HAP-1 (cell line): Measurements from ENCODE around the gene SLC43A3.
"Not testable (repeated sequence)": the region's sequence is repeated elsewhere in the genome, so short reads cannot be mapped to it uniquely, and the experiment has no call there.

Source experiments
- DNase-seq, 2 experiments: peaks; one replicate each; pipeline ENCODE4 v3.0.0-alpha.2; 2016 to 2020; ENCODE audit warnings: low spot score in 2 of 2
- H3K27me3 ChIP-seq: fragments of 250-450 bp; sonication (Bioruptor Pico); 2 replicates; pipeline ENCODE4 v1.5.1; 2020; ENCODE audit warnings: low read depth, mild to moderate bottlenecking, moderate library complexity
- H3K36me3 ChIP-seq: fragments of 250-450 bp; sonication (Bioruptor Pico); replicated peaks from 2 replicates; pipeline ENCODE4 v1.5.1; 2020; ENCODE audit warnings: mild to moderate bottlenecking
- H3K4me1 ChIP-seq: fragments of 250-450 bp; sonication (Bioruptor Pico); 2 replicates; pipeline ENCODE4 v1.5.1; 2020; ENCODE audit warnings: mild to moderate bottlenecking
- H3K4me3 ChIP-seq: fragments of 250-450 bp; sonication (Bioruptor Pico); 2 replicates; pipeline ENCODE4 v1.5.1; 2020; ENCODE audit warnings: mild to moderate bottlenecking, moderate library complexity
- H3K9me3 ChIP-seq: fragments of 250-450 bp; sonication (Bioruptor Pico); 2 replicates; pipeline ENCODE4 v1.5.1; 2020; ENCODE audit warnings: mild to moderate bottlenecking, moderate library complexity
- in situ Hi-C: fragments of 300-500 bp; cut with MboI; formaldehyde crosslinking; loops from 3 replicates; pipeline ENCODE4 v1.14.3; 2020; ENCODE audit warnings: low sequenced_read_pairs, inconsistent platforms, mixed read lengths

Gene SLC43A3

DNA sequence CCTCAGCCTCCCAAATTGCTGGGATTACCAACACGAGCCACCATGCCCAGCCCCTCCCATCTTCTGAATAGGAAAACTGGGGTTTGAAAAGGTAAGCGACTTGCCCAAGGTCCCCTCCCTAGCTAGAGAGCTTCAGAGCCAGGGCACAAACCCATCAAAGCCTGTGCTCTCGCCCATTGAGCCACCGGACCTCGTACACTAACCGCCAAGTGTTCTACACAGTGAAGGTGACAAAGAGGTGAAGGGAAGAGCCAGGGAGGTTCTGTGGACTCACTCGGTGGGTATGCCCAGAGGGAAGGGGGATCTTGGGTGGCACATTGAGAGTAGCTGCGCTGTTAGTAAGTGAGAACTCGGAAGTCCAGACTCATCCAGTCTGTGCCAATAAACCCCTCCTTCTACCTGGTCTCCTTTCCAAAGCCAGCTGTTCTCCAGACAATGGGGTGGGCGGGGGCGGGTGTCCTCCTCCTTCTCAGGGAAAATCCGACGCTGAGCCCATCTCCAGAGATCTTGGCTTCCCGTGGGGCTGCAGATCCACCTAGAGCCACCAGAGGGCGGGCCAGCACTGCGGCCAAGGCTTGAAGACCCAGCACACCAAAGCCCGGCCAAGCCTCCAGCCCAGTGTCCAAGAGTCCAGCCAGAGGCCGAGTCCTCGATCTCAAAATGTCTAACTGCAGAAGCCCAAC, 30.2 kb upstream of the SLC43A3 start:
- no peaks in the 10 kb centered on the region for H3K9me3 ChIP-seq
- H3K36me3 ChIP-seq: no peaks in the 10 kb centered on the region
- peak; percentile 55 to 90 for DNase-seq
- in situ Hi-C loops: loop anchor here (25.0 kb wide), 1 partner anchor 1055 kb away; the partner anchor contains the start of gene OR5B21
- H3K4me1 ChIP-seq: peaks cover 13% of the 10 kb centered on the region
- H3K27me3 ChIP-seq: peaks cover 12% of the 10 kb centered on the region
- H3K4me3 ChIP-seq: no peak overlapping the region

DNA sequence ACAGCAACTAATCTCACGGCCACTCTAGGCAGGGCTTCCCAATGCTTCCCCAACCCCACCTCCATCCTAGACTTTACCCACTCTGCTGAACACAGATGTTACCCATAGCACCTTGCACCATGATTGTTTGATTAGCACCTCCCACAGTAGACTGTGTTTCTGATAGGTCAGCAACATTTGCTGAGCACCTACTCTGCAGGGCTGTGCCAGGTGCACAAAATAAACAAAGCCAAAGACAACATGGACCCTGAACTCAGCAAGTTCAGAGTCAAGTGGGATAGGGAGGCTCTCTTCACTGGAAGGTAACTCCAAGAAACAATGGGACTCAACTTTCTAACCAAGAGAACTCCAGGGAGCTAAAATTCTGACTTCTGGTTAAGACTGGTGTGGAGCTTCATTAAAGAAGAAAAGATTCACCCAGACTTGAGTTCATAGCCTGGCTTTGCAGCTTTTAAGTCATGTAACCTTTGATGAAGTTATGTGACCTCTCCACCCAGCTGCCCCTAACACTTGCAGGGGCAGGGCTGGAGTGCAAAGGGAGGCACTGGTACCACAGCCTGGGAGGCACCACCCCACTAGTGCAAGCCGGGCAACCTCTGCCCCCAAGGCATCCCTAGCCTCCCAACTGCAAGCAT, 26.7 kb upstream of the SLC43A3 start:
- Histone ChIP-seq H3K4me1 (no peaks in the 10 kb centered on the region), H3K27me3 (0 out of 2 replicates have a peak, but pooled peaks cover 2% of the 10 kb centered on the region), H3K4me3 (no peak overlapping the region), H3K36me3 (no peaks in the 10 kb centered on the region), H3K9me3 (no peaks in the 10 kb centered on the region)
- in situ Hi-C loops: loop anchor here (25.0 kb wide), 1 partner anchor 1059 kb away; the partner anchor contains the start of gene OR5B21
- DNase-seq: no peak

DNA sequence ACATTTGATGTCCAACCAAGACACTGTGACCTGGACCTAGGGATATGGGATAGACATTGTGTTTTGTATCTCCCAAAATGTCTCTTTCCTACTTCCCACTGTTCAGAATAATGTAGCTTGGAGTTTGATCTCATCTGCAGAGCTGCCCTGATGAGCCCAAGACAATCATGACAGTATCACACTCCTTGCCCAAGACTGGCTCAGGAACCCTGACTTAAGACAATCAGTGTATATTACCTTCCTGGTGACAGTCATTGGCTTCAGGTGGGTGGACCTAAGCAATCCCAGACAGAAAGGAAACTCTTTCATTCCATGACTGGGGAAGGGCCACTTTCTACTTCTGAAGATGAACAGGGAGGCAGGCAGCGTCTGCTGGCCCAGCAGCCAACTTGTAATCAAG, 19.1 kb upstream of the SLC43A3 start:
- in situ Hi-C loops: no loop called here
- no peaks in the 10 kb centered on the region for H3K9me3 ChIP-seq
- no peak overlapping the region for H3K4me3 ChIP-seq
- no peaks in the 10 kb centered on the region for H3K4me1 ChIP-seq
- no peaks in the 10 kb centered on the region for H3K36me3 ChIP-seq
- DNase-seq: no peak
- H3K27me3 ChIP-seq: no peaks in the 10 kb centered on the region

DNA sequence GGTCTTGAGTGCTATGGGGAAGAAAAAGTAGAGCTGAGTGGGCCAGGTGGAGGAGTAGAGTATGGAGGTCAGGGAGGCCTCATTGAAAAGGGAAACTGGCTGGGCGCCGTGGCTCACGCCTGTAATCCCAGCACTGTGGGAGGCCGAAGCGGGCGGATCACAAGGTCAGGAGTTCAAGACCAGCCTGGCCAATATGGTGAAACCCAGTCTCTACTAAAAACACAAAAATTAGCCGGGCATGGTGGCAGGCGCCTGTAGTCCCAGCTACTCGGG, 18.1 kb upstream of the SLC43A3 start:
- H3K4me3 ChIP-seq, H3K9me3 ChIP-seq, H3K27me3 ChIP-seq, in situ Hi-C loops, H3K4me1 ChIP-seq, H3K36me3 ChIP-seq, DNase-seq: not testable (repeated sequence)

DNA sequence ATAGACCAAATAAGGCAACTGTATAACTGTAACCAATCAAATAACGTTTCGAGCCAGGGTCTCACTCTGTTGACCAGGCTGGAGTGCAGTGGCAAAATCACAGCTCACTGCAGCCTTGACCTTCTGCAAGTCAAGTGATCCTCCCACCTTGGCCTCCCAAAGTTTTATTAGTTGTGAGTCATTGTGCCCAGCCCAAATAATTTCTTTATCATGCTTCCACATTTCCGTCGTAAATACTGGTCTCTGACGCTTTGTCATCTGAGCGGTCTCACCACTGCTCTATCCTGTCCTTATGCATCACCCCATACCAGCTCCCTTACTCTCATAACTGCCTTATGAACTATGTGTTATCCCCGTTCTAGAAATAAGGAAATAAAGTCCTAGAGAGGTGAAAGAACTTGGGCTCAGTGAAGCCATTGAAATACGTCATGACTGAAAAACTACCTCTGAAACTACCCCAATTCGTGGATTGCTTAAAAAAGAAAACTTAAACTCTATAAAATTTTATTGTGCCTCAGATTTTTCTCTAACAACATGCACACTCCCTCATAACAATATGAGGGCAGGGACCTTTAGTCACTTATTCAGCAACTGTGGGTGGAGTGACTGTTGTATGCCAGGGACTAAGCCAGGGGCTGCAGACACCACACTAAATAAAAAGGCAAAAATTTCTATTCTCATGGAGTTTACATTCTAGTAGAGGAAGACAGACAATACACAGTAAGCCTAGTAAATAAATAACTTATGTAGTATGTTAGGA, 17.6 kb upstream of the SLC43A3 start:
- Histone ChIP-seq H3K27me3 (no peaks in the 10 kb centered on the region), H3K4me3 (no peak overlapping the region), H3K4me1 (no peaks in the 10 kb centered on the region), H3K36me3 (no peaks in the 10 kb centered on the region), H3K9me3 (no peaks in the 10 kb centered on the region)
- in situ Hi-C loops: no loop called here
- DNase-seq: no peak

DNA sequence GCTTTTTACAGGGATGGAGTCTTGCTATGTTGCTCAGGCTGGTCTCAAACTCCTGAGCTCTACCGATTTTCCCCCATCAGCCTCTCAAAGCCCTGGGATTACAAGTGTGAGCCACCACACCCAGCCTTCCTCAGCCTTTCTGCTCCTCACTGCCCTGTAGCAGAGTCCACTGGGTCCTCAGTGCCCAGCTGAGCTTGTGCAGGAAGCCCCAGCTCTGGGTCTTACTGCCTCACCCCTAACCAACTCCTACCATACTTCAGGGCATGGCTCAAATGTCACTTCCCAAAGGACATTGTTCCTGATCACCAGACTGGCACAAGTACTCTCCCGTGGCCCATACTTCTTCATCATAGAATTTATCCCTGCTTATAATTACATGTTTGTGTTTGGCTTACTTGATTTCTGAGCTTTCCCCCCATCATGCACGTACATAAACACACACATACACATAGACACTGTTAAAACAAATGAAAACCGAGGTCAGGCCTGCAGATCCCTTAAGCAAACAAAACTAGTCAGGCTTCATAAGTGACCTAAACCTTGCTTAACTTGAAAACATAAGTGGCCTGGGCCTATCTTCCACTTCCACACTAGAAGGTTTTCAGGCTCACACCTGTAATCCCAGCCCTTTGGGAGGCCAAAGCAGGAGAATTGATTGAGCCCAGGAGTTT, 14.0 kb upstream of the SLC43A3 start:
- in situ Hi-C loops: no loop called here
- Histone ChIP-seq H3K9me3 (no peaks in the 10 kb centered on the region), H3K4me1 (no peaks in the 10 kb centered on the region), H3K4me3 (no peak overlapping the region), H3K36me3 (no peaks in the 10 kb centered on the region), H3K27me3 (no peaks in the 10 kb centered on the region)
- DNase-seq: no peak

DNA sequence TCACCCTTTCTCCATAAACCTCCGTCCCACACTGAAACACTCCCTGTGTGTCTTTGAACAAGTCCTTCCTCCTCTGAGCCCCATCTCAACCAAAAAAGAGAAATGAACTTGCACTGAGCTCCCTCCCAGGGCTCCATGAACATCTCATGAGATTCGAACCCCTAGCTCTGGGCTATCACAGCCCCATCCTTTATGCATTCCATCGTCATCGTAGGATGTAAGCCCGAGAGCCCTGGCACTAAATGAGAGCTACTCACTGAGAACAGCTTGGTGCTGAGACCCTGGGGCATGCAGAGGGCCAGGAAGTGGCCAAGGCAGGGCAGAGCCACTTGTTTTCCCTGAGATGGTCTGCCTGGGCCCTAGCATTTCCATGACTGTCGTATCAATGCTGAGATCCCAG, 12.9 kb upstream of the SLC43A3 start:
- no peaks in the 10 kb centered on the region for H3K9me3 ChIP-seq
- DNase-seq: no peak
- no peaks in the 10 kb centered on the region for H3K27me3 ChIP-seq
- in situ Hi-C loops: no loop called here
- H3K4me1 ChIP-seq: no peaks in the 10 kb centered on the region
- no peaks in the 10 kb centered on the region for H3K36me3 ChIP-seq
- no peak overlapping the region for H3K4me3 ChIP-seq

DNA sequence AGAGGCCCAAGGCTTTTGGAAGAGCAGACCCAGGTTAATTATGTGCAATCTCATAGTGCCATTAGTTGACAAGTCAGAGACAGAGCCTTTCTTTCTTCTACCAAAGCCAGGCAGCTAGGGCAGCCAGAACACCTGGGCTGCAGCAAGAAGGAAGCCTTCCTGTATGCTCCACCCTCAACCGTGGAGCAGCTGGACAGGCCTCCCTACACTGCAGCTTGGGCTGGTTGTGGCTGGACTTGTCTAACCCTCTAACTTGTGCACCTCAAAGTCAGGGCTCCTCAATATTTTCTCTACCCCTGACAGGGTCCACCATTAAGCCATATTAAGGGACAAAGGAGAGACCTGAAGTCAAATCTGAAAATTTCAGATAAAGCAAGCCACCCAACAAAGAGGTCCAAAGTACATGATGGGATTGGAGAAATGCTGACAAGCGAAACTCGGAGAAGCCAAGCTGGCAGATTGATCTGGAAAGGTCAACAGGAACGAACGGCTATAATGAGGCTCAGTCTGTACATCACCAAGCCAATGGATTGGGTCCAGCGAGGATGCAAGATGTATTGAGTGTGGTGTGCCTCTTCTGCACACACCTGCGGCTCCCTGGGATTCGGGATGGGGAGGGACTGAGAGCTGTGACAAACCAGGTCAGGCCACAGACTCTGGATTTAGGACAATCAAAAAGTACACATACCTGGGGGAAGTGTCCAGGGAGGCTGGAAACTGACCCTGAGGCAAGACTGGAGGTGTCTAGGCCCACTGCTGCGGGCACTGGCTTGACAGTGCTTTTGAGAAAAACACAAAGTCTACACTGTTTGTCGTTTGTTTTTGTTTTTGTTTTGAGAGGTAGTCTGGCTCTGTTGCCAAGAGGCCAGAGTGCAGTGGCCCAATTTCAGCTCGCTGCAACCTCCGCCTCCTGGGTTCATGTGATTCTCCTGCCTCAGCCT, 11.7 kb upstream of the SLC43A3 start:
- in situ Hi-C loops: no loop called here
- Histone ChIP-seq H3K36me3 (no peaks in the 10 kb centered on the region), H3K27me3 (no peaks in the 10 kb centered on the region), H3K4me1 (no peaks in the 10 kb centered on the region), H3K9me3 (no peaks in the 10 kb centered on the region), H3K4me3 (no peak overlapping the region)
- DNase-seq: no peak

DNA sequence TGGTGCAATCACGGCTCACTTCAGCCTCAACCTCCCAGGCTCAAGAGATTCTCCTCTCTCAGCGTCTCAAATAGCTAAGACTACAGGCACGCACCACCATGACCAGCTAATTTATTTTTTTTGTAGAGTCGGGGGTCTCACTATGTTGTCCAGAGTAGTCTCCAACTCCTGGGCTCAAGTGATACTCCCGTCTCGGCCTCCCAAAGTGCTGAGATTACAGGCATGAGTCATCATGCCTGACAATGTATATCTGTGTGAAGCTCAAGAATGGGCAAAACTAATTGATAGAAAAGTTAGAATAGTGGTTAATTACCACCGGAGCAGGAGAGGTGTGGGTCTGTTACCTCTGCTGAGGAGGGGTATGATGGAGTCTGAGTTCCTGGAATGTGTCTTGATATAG, 9.1 kb upstream of the SLC43A3 start:
- Histone ChIP-seq H3K4me1 (no peaks in the 10 kb centered on the region), H3K36me3 (no peaks in the 10 kb centered on the region), H3K9me3 (no peaks in the 10 kb centered on the region), H3K27me3 (no peaks in the 10 kb centered on the region), H3K4me3 (no peak overlapping the region)
- in situ Hi-C loops: no loop called here
- no peak for DNase-seq

DNA sequence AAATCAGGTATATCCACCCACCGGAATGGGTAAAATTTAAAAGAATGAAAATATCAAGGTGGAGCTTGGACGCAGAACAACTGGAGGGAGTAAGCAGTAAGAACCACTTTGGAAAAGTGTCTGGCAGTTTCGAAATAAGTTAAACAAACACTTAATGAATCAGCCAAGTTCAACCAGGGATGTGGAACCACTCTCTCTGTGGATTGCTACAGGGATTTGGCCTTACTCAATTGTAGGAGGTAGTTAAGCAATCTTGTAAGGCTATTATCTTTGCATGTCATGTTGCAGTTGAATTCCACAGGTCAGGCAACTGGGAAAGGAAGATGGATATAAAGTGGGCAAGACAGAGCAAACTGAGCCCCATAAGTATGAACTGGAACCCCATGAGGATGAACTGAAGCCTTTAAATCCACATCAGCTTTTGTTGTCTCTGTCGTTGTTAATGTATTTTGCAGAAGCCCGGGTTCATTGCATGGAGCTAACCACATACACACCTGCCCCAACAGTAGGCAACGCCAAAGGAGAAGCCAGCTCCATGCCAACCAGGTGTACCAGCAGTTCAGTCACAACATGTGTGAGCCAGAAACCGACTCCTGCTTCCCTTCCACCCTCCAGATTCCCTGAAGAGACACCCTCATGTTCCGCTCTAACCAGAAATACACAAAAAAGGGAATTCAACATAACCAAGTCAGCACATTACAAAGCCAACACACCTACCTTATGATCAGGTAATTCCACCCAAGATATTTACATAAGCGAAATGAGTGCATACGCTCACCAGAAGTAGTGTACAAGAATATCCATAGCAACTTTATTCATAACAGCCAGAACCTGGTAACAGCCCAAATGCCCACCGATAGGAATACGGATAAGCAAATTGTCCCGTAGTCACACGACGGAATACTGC, 8.0 kb upstream of the SLC43A3 start:
- H3K4me1 ChIP-seq: no peaks in the 10 kb centered on the region
- no peaks in the 10 kb centered on the region for H3K27me3 ChIP-seq
- in situ Hi-C loops: no loop called here
- H3K36me3 ChIP-seq: no peaks in the 10 kb centered on the region
- no peak overlapping the region for H3K4me3 ChIP-seq
- DNase-seq: no peak
- no peaks in the 10 kb centered on the region for H3K9me3 ChIP-seq

DNA sequence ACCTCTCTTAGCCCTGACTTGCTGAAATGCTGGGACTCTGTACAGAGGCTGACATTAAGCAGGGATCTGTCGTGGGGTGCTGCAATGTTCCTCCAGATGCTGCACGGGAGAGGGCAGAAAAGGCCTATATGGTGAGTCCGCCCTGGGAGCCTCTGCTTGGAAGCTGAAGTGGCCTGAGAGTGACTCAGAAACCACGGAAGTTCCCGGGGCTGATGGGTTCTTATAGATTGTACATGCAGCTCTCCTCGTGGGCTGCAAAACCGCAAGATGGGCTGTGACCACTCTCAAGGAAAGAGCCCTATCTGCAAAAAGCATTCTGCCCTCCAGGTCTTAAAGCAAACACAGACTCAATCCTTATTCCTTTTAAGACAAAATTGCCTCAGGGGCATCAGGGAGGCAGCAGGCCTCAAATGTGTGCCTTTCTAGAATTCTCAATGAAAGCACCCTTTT, 5.8 kb upstream of the SLC43A3 start:
- H3K36me3 ChIP-seq: no peaks in the 10 kb centered on the region
- no peaks in the 10 kb centered on the region for H3K27me3 ChIP-seq
- no peak overlapping the region for H3K4me3 ChIP-seq
- in situ Hi-C loops: no loop called here
- no peaks in the 10 kb centered on the region for H3K9me3 ChIP-seq
- H3K4me1 ChIP-seq: no peaks in the 10 kb centered on the region
- DNase-seq: no peak

DNA sequence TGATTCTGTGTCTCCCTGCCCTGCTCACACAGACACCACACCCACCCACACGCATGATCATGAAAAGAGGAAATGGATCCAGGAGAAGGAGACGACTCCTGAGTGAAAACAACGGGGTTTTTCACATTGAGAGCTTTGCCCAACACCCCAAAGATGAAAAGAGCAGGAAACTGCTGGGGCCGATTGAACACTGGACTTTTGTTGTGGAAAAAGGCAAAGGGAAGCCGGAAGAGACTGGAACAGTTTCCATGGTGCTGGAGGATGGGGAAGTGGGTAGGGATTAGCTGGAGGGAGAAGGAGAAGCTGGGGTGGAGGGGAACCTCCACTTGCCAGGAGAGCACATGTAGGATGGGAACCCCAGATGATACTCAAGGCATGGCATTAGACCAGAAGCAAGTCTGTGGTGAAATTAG, 5.2 kb upstream of the SLC43A3 start:
- H3K9me3 ChIP-seq: no peaks in the 10 kb centered on the region
- H3K27me3 ChIP-seq: no peaks in the 10 kb centered on the region
- H3K4me1 ChIP-seq: no peaks in the 10 kb centered on the region
- no peak overlapping the region for H3K4me3 ChIP-seq
- no peak for DNase-seq
- no peaks in the 10 kb centered on the region for H3K36me3 ChIP-seq
- in situ Hi-C loops: no loop called here
